ENCODE results near the gene GFPT2.

GFPT2 gene

DNA sequence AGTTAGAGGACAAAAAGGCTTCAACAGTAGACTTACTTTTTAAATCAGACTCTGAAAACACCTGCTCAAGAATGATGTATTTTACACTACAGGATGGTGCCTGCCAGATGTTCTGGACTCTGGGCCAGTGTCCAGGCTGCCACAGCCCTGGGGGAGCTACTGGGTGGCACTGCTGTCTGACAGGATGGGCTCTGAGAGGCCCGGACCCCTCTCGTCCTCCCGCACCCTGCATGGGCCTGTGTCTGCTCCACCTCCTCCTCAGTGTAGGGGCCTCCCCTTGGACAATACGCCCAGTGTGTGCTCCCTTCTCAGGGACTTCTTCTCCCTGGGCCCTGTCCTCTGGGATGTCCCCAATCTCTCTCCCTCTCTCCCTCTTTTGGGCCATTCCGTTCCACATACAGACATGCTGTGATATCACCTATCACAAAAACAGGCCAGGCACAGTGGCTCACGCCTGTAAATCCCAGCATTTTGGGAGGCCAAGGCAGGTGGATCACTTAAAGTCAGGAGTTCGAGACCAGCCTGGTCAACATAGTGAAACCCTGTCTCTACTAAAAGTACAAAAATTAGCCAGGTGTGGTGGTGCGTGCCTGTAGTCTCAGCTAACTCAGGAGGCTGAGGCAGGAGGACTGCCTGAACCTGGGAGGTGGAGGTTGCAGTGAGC lies 23.4 kb downstream of the GFPT2 start:
- no peak for DNase-seq (ENCODE audit: extremely low spot score)
- TF ChIP-seq, protein P1, sequence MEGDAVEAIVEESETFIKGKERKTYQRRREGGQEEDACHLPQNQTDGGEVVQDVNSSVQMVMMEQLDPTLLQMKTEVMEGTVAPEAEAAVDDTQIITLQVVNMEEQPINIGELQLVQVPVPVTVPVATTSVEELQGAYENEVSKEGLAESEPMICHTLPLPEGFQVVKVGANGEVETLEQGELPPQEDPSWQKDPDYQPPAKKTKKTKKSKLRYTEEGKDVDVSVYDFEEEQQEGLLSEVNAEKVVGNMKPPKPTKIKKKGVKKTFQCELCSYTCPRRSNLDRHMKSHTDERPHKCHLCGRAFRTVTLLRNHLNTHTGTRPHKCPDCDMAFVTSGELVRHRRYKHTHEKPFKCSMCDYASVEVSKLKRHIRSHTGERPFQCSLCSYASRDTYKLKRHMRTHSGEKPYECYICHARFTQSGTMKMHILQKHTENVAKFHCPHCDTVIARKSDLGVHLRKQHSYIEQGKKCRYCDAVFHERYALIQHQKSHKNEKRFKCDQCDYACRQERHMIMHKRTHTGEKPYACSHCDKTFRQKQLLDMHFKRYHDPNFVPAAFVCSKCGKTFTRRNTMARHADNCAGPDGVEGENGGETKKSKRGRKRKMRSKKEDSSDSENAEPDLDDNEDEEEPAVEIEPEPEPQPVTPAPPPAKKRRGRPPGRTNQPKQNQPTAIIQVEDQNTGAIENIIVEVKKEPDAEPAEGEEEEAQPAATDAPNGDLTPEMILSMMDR (IDR thresholded peaks at IDR 0.05; ENCODE audit: control extremely low read depth, extremely low read depth, low read depth, missing control alignments) = no peak
- POLR2A ChIA-PET = no interaction called here
- CTCF ChIA-PET = interaction anchor here (0.9 to 4.0 kb wide), 21 partner anchors 10 to 438 kb away, joined by 3 to 73 read pairs (median 7); partner anchors contain the start of gene MAPK9

DNA sequence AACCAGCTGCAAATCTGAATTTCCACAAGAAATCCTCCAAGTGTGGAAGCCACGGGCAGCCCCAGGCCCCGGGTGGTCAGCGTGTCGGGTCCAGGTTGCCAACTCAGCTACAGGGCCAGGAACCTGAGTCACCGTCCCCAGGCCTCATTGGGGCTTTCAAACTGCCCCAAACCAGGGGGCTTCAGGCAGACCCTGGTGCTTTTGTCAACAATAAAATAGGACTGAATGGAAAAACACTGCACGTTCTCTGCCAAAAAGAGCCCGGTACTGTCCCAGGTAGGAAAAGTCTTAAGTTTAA lies 24.0 kb downstream of the GFPT2 start:
- CTCF ChIA-PET = interaction anchor here (0.7 to 4.0 kb wide), 42 partner anchors 10 to 566 kb away, joined by 3 to 73 read pairs (median 4); partner anchors contain the start of genes GFPT2, MAPK9 and RASGEF1C
- no peak for DNase-seq (ENCODE audit: extremely low spot score)
- POLR2A ChIA-PET = no interaction called here
- TF ChIP-seq, protein P1 (IDR thresholded peaks at IDR 0.05; ENCODE audit: control extremely low read depth, extremely low read depth, low read depth, missing control alignments) = no peak

DNA sequence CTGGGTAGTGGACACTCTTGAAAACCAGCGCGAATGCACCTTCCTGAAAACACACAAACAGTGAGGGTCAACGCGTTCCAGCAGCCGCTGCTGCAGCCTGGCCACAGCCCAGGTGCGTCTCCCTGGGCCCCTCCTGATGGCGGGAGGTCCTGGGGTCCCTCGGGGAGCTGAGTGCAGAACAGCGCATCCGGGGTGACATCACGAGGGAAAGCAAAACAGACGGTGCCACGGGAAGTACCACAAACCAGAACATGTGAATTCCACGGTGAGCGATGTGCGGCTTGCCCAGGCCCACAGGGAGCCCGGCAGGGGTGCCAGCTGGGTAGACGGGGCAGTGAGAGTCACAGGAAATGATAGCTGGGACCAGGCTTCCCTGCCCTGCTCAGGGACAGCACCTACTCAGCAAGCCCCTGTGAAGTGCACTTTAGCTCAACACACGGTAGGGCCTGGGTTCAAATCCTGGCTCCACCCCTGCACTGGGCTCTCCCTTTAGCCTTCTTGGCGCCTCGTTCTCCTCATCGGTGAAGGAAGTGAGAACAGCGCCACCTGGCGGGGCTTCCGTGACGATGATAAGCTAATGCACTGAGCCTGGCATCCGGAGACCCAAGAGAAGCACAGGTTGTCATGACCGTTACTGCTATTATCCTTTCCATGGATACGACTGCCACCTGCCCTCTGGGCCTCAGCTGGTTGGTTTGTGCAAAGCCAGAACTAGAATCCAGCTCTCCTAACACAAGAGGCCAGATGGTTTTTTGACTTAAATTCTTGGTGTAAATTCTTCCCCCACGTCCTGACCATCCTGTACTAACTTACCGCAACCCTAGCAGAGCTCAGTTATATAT lies 24.6 kb downstream of the GFPT2 start:
- TF ChIP-seq, protein P1 (IDR thresholded peaks at IDR 0.05; ENCODE audit: control extremely low read depth, extremely low read depth, low read depth, missing control alignments) = peak; percentile 92
- DNase-seq (ENCODE audit: extremely low spot score) = peak; percentile 87
- POLR2A ChIA-PET = no interaction called here
- CTCF ChIA-PET = interaction anchor here (0.7 to 4.0 kb wide), 44 partner anchors 9 to 565 kb away, joined by 3 to 73 read pairs (median 4); partner anchors contain the start of genes GFPT2, MAPK9 and RASGEF1C

DNA sequence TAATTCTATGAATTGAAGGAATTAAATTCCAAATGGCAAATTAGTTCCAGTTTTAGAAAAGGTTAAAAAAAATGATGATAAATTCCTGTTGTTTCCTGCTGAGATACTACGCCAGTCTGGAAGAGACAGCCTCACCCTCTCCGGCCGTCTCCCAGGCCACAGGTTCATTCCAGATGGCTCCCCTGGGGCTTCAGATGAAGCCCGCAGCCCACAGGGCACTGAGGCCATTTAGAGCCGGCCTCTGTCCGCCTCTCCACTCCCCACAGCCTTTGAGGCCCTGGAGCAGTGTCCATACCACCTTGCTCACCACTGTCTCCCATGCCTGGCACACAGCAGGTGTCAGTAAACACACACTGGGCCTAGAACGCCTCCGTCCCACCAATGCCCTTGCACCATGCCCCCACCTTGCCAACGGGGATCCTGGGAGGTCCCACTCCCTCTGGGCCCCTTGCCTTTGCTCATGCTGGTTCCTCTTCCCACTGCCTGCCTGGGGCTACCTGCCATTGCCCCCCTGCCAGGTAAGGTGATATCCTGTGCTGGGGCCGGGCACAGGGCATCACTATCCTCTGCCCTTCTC lies 26.1 kb downstream of the GFPT2 start:
- POLR2A ChIA-PET = no interaction called here
- TF ChIP-seq, protein P1 (IDR thresholded peaks at IDR 0.05; ENCODE audit: control extremely low read depth, extremely low read depth, low read depth, missing control alignments) = no peak
- DNase-seq (ENCODE audit: extremely low spot score) = no peak
- CTCF ChIA-PET = interaction anchor here (2.3 to 4.2 kb wide), 4 partner anchors 14 to 34 kb away, joined by 14 to 73 read pairs (median 52); partner anchors contain the start of gene MAPK9

DNA sequence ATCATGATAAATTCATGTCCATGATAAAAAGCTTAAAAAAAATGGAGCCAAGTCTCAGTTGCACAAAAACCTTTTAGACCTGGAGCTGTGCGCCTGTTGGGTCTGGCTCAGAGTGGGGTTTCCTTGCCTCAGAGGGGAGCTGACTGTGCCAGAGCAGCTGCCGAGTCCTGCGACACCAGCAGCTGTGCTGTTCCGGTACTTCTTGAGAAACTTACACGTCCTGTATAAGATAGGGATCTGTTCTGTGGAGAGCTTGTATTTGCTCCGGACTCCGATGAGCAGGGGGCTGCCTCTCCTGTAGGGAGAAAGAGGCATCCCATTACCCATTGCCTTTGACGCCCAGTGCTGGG lies 28.6 kb downstream of the GFPT2 start:
- DNase-seq (ENCODE audit: extremely low spot score) = no peak
- ChIA-PET POLR2A (no interaction called here), CTCF (interaction anchor here (2.5 to 4.2 kb wide), 2 partner anchors 9 to 31 kb away, joined by 10 to 14 read pairs; partner anchors contain the start of gene MAPK9)
- TF ChIP-seq, protein P1 (IDR thresholded peaks at IDR 0.05; ENCODE audit: control extremely low read depth, extremely low read depth, low read depth, missing control alignments) = no peak

DNA sequence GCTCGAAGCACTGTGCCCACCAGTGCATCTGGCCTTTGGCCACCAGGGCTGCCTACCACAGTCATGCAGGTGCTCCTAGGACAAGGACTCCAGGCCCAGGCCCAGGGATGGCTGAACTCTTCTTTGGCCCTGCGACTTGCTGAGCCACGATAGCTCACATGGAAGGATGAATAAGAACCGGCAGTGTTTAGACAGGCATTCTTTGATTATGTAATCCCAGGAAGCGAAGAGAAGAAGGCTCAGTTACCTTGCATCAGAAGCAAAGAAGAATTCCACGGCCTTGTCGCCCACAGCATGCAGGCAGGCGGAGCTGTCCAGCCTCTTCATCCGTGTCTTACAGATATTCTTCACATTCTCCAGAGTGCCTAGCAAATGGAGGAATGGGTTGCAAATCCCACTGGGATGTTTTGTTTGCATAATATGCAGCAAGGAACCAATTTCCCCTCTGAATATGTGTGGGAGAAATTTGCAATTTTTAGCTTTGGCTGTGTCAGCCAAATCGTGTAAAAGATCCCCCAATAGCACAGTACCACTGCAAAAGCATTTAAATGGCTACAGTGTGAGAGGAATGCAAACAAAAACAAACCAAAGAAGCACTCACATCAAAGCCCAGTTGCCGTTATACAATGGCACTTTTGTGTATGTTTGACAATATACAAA lies 29.1 kb downstream of the GFPT2 start:
- no peak for DNase-seq (ENCODE audit: extremely low spot score)
- TF ChIP-seq, protein P1 (IDR thresholded peaks at IDR 0.05; ENCODE audit: control extremely low read depth, extremely low read depth, low read depth, missing control alignments) = no peak
- ChIA-PET POLR2A (interaction anchor here (0.6 kb wide), 1 partner anchor 17 kb away, joined by 3 read pairs; no protein-coding TSS in a partner anchor), CTCF (interaction anchor here (2.5 to 4.2 kb wide), 2 partner anchors 9 to 31 kb away, joined by 10 to 14 read pairs; partner anchors contain the start of gene MAPK9)

All from GM10248 (cell line).